ENCODE measurements around the gene NT5E. TPM values are rescaled to one million over a fixed set of nuclear protein-coding genes. Genes with fewer than 3 reads are reported as not detected.

The NT5E gene
- total and polyA plus RNA-seq, 12 donors: 2.9 to 14.2 (median 9.6) TPM

DNA sequence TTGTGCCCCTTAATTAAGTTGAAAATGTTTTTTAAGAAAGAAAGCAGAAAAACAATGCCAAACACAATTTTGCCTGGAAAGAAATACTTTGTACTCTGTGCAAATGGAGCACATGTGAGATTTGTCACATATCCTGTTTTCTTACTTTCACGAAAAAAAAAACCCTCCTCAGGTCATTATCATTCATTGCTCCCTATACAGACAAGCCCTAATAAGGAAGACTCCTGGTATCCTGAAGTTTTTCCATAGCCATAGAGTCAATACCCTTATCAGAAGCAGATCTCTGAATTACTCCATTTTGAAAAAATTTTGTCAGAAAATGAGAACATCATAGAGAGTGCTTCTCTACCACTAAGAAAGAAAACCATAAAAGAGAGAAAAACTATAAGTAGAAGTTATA lies 14.0 kb upstream of the NT5E start:
- DNase-seq: no peak
- Histone ChIP-seq H3K4me3 (no peak overlapping the region), H3K4me1 (replicated peaks in 1 of 2) (no peaks in the 10 kb centered on the region), H3K9me3 (replicated peaks in 1 of 3) (no peaks in the 10 kb centered on the region), H3K27me3 (no peaks in the 10 kb centered on the region), H3K27ac (no peak overlapping the region), H3K36me3 (replicated peaks in 1 of 2) (no peaks in the 10 kb centered on the region)
- no peak for TF ChIP-seq POLR2A (IDR thresholded peaks at IDR 0.05)
- TF ChIP-seq, protein P1, sequence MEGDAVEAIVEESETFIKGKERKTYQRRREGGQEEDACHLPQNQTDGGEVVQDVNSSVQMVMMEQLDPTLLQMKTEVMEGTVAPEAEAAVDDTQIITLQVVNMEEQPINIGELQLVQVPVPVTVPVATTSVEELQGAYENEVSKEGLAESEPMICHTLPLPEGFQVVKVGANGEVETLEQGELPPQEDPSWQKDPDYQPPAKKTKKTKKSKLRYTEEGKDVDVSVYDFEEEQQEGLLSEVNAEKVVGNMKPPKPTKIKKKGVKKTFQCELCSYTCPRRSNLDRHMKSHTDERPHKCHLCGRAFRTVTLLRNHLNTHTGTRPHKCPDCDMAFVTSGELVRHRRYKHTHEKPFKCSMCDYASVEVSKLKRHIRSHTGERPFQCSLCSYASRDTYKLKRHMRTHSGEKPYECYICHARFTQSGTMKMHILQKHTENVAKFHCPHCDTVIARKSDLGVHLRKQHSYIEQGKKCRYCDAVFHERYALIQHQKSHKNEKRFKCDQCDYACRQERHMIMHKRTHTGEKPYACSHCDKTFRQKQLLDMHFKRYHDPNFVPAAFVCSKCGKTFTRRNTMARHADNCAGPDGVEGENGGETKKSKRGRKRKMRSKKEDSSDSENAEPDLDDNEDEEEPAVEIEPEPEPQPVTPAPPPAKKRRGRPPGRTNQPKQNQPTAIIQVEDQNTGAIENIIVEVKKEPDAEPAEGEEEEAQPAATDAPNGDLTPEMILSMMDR (IDR thresholded peaks at IDR 0.05): no peak
- WGBS, 4 donors: 31 to 50% (median 33%) methylated on average over 1 of the region's 1 CpG
- intact Hi-C loops (cut with DNase I): no loop called here

DNA sequence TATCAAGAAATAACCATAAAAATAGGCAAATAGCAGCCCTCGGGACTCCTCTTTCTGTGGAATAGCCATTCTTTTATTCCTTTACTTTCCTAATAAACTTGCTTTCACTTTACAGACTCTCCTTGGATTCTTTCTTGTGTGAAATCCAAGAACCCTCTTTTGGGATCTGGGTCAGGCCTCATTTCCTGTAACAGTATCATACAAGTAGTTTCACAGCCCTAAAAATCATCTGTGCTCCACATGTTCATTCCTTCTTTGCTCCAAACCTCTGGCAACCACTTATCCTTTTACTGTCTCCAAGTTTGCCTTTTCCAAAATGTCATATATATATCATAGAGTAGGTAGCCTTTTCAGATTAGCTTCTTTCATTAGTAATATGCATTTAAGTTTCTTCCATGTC lies 13.5 kb upstream of the NT5E start:
- no peak for TF ChIP-seq POLR2A (IDR thresholded peaks at IDR 0.05)
- TF ChIP-seq, protein P1 (IDR thresholded peaks at IDR 0.05): no peak
- H3K36me3 ChIP-seq (replicated peaks in 1 of 2): no peaks in the 10 kb centered on the region
- no peaks in the 10 kb centered on the region for H3K4me1 ChIP-seq (replicated peaks in 1 of 2)
- H3K27ac ChIP-seq: no peak overlapping the region
- no peak overlapping the region for H3K4me3 ChIP-seq
- intact Hi-C loops (cut with DNase I): no loop called here
- H3K9me3 ChIP-seq (replicated peaks in 1 of 3): no peaks in the 10 kb centered on the region
- no peak for DNase-seq
- H3K27me3 ChIP-seq: no peaks in the 10 kb centered on the region
- 70 to 76% (median 75%) methylated on average over 1 of the region's 1 CpG for WGBS, 4 donors

DNA sequence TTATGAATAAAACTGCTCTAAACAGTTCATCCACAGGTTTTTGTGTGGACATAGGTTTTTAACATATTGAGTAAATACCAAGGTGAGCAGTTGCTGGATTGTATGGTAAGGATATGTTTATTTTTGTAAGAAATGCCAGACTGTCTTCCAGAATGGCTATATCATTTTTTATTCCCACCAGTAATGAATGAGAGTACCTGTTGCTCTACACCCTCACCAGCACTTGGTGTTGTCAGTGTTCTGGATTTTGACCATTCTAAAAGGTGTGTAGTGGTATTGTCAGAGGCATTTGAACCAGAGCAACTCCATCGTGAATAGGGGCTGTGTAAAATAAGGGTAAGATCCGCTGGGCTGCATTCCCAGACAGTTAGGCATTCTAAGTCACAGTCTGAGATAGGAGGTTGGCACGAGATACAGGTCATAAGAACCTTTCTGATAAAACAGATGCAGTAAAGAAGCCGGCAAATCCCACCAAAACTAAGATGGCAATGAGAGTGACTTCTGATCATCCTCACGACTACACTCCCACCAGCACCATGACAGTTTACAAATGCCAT lies 12.9 kb upstream of the NT5E start:
- no peaks in the 10 kb centered on the region for H3K4me1 ChIP-seq (replicated peaks in 1 of 2)
- H3K27ac ChIP-seq: no peak overlapping the region
- TF ChIP-seq, protein P1 (IDR thresholded peaks at IDR 0.05): no peak
- TF ChIP-seq POLR2A (IDR thresholded peaks at IDR 0.05): no peak
- 66 to 82% (median 78%) methylated on average over 5 of the region's 5 CpGs for WGBS, 4 donors
- H3K4me3 ChIP-seq: no peak overlapping the region
- H3K9me3 ChIP-seq (replicated peaks in 1 of 3): no peaks in the 10 kb centered on the region
- DNase-seq: no peak
- intact Hi-C loops (cut with DNase I): no loop called here
- H3K27me3 ChIP-seq: no peaks in the 10 kb centered on the region
- no peaks in the 10 kb centered on the region for H3K36me3 ChIP-seq (replicated peaks in 1 of 2)

DNA sequence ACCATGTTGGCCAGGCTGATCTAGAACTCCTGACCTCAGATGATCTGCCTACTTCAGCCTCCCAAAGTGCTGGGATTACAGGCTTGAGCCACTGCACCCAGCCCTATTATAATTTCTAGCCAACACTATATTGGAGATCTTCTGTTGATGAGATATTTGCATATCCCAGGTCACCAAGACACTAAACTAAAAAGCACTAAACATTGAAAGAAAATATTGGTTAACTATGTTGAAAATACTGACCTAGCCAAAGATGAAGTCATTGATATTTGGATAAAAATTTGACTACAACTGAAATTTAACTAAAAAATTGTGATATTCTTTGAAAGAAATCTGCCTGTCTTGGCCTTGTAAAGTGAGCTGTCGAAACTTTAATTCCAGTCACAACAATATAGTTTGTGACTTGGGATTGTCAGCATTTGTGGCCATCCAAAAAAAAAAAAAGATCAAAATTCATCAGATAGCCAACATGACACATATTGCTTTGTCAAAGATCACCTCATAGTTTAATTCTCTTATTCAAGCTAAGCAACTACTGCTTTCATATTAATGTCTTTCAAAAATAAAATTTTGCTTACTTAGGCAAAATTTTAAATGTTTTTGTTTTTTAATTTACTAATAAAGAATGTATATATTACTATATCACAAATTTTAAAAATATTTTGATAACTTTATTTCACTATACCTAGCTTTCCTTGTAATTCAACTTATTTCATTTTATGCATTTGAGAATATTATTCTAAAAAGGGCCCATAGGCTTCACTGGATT lies 6.3 kb upstream of the NT5E start:
- no peak overlapping the region for H3K4me3 ChIP-seq
- TF ChIP-seq POLR2A (IDR thresholded peaks at IDR 0.05): no peak
- TF ChIP-seq, protein P1 (IDR thresholded peaks at IDR 0.05): no peak
- peaks cover 11% of the 10 kb centered on the region for H3K27me3 ChIP-seq
- no peak for DNase-seq
- 83 to 89% (median 87%) methylated on average over 1 of the region's 1 CpG for WGBS, 4 donors
- H3K9me3 ChIP-seq (replicated peaks in 1 of 3): no peaks in the 10 kb centered on the region
- no peak overlapping the region for H3K27ac ChIP-seq
- intact Hi-C loops (cut with DNase I): no loop called here
- no peaks in the 10 kb centered on the region for H3K36me3 ChIP-seq (replicated peaks in 1 of 2)
- H3K4me1 ChIP-seq (replicated peaks in 1 of 2): peaks cover 0 to 5% of the 10 kb centered on the region in 2 donors
